Gastrocnemius medialis (tissue), 4 donors: Measurements from ENCODE around the gene SH3PXD2B.
"Not testable (repeated sequence)": the region's sequence is repeated elsewhere in the genome, so short reads cannot be mapped to it uniquely, and the experiment has no call there.

Experiments
- POLR2A ChIP-seq, 2 donors: fragments of 450-650 bp; IDR thresholded peaks; one replicate each; pipeline ENCODE4 v1.6.1; 2017; ENCODE audit warnings: antibody characterized with exemption in 2 of 2, mild to moderate bottlenecking in 2 of 2, moderate library complexity in 2 of 2
- TF ChIP-seq, protein P1 (sequence below), 5 experiments: fragments of 450-650 bp in 3 of 5; fragments of 200-600 bp in 2 of 5; sonication (generic) in 2 of 5; IDR thresholded peaks in 4 of 5; conservative IDR thresholded peaks in 1 of 5; 1 replicate in 4 of 5; 2 replicates in 1 of 5; pipeline ENCODE4 v1.5.1; 2016 to 2019; ENCODE audit warnings: antibody characterized with exemption in 5 of 5, mild to moderate bottlenecking in 3 of 5, moderate library complexity in 3 of 5

DNA sequence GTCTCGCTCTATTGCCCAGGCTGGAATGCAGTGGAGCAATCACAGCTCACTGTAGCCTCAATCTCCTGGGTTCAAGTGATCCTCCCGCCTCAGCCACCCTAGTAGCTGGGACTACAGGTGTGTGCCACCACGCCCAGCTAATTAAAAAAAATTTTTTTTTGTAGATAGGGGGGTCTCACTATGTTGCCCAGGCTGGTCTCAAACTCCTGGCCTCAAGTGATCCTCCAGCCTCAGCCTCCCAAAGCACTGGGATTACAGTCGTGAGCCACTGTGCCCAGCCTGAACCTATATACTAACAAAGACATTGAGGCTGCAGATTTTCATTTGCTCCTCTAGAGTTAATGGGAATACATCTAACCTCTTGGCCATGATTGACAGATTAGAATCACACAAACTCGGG is 105.6 kb downstream of the SH3PXD2B start:
- TF ChIP-seq POLR2A (IDR thresholded peaks at IDR 0.05), result not testable (repeated sequence)
- TF ChIP-seq, protein P1, sequence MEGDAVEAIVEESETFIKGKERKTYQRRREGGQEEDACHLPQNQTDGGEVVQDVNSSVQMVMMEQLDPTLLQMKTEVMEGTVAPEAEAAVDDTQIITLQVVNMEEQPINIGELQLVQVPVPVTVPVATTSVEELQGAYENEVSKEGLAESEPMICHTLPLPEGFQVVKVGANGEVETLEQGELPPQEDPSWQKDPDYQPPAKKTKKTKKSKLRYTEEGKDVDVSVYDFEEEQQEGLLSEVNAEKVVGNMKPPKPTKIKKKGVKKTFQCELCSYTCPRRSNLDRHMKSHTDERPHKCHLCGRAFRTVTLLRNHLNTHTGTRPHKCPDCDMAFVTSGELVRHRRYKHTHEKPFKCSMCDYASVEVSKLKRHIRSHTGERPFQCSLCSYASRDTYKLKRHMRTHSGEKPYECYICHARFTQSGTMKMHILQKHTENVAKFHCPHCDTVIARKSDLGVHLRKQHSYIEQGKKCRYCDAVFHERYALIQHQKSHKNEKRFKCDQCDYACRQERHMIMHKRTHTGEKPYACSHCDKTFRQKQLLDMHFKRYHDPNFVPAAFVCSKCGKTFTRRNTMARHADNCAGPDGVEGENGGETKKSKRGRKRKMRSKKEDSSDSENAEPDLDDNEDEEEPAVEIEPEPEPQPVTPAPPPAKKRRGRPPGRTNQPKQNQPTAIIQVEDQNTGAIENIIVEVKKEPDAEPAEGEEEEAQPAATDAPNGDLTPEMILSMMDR (IDR thresholded peaks at IDR 0.05 in 4 of 5, conservative IDR thresholded peaks at IDR 0.05 in 1 of 5), result not testable (repeated sequence)
